Measurements from ENCODE around the gene ADAM19. TPM values are rescaled to one million over a fixed set of nuclear protein-coding genes. Genes with fewer than 3 reads are reported as not detected.
"Not testable (repeated sequence)": the region's sequence is repeated elsewhere in the genome, so short reads cannot be mapped to it uniquely, and the experiment has no call there.

The ADAM19 gene
- total RNA-seq, 1 experiment from 2014 or later: 4.9 TPM

- Histone ChIP-seq H3K4me1 (ENCODE audit: low read length) (peaks cover 9% of the 10 kb centered on the region), H3K79me2 (ENCODE audit: low read length) (no peaks in the 10 kb centered on the region), H4K20me1 (ENCODE audit: insufficient read depth, low read depth, low read length) (no peaks in the 10 kb centered on the region), H3K9me2 (replicated peaks; ENCODE audit: insufficient read depth, low read length) (no peaks in the 10 kb centered on the region), H2AFZ (ENCODE audit: low read length) (no peak overlapping the region), H3K27ac (ENCODE audit: low read length) (no peak overlapping the region), H3K9me3 (ENCODE audit: low read length) (no peaks in the 10 kb centered on the region), H3K27me3 (ENCODE audit: low read length) (no peaks in the 10 kb centered on the region), H3K36me3 (ENCODE audit: insufficient read depth, low read length) (no peaks in the 10 kb centered on the region), H3K9ac (ENCODE audit: low read length) (no peak overlapping the region), H3K4me2 (ENCODE audit: low read depth, low read length, poor library complexity, severe bottlenecking) (no peak overlapping the region), H3K4me3 (ENCODE audit: low read length) (no peak overlapping the region)
- no peak for DNase-seq
These were observed 84.0 kb downstream of the ADAM19 start for GRCh38 chr5:157491471-157491995.

- H3K27me3 ChIP-seq (ENCODE audit: low read length): no peaks in the 10 kb centered on the region
- H2AFZ ChIP-seq (ENCODE audit: low read length): no peak overlapping the region
- H3K9ac ChIP-seq (ENCODE audit: low read length): no peak overlapping the region
- H3K4me2 ChIP-seq (ENCODE audit: low read depth, low read length, poor library complexity, severe bottlenecking): no peak overlapping the region
- H3K27ac ChIP-seq (ENCODE audit: low read length): no peak overlapping the region
- no peaks in the 10 kb centered on the region for H3K9me2 ChIP-seq (replicated peaks; ENCODE audit: insufficient read depth, low read length)
- H3K9me3 ChIP-seq (ENCODE audit: low read length): no peaks in the 10 kb centered on the region
- no peak for DNase-seq
- no peaks in the 10 kb centered on the region for H3K79me2 ChIP-seq (ENCODE audit: low read length)
- no peak overlapping the region for H3K4me3 ChIP-seq (ENCODE audit: low read length)
- H3K36me3 ChIP-seq (ENCODE audit: insufficient read depth, low read length): no peaks in the 10 kb centered on the region
- H4K20me1 ChIP-seq (ENCODE audit: insufficient read depth, low read depth, low read length): no peaks in the 10 kb centered on the region
- peaks cover 30% of the 10 kb centered on the region for H3K4me1 ChIP-seq (ENCODE audit: low read length)
These were observed 88.2 kb downstream of the ADAM19 start for GRCh38 chr5:157487358-157487757.

- no peak overlapping the region for H2AFZ ChIP-seq (ENCODE audit: low read length)
- DNase-seq: no peak
- no peak overlapping the region for H3K27ac ChIP-seq (ENCODE audit: low read length)
- no peak overlapping the region for H3K4me3 ChIP-seq (ENCODE audit: low read length)
- H3K79me2 ChIP-seq (ENCODE audit: low read length): no peaks in the 10 kb centered on the region
- H3K4me2 ChIP-seq (ENCODE audit: low read depth, low read length, poor library complexity, severe bottlenecking): no peak overlapping the region
- no peaks in the 10 kb centered on the region for H3K9me3 ChIP-seq (ENCODE audit: low read length)
- H4K20me1 ChIP-seq (ENCODE audit: insufficient read depth, low read depth, low read length): no peaks in the 10 kb centered on the region
- H3K9ac ChIP-seq (ENCODE audit: low read length): no peak overlapping the region
- H3K27me3 ChIP-seq (ENCODE audit: low read length): no peaks in the 10 kb centered on the region
- no peaks in the 10 kb centered on the region for H3K36me3 ChIP-seq (ENCODE audit: insufficient read depth, low read length)
- peaks cover 30% of the 10 kb centered on the region for H3K4me1 ChIP-seq (ENCODE audit: low read length)
- H3K9me2 ChIP-seq (replicated peaks; ENCODE audit: insufficient read depth, low read length): no peaks in the 10 kb centered on the region
These were observed 88.7 kb downstream of the ADAM19 start for GRCh38 chr5:157486861-157487260.

- no peak overlapping the region for H3K4me2 ChIP-seq (ENCODE audit: low read depth, low read length, poor library complexity, severe bottlenecking)
- H3K4me1 ChIP-seq (ENCODE audit: low read length): peaks cover 30% of the 10 kb centered on the region
- no peaks in the 10 kb centered on the region for H3K79me2 ChIP-seq (ENCODE audit: low read length)
- H3K27ac ChIP-seq (ENCODE audit: low read length): no peak overlapping the region
- H3K9me3 ChIP-seq (ENCODE audit: low read length): no peaks in the 10 kb centered on the region
- no peak overlapping the region for H2AFZ ChIP-seq (ENCODE audit: low read length)
- H3K9ac ChIP-seq (ENCODE audit: low read length): no peak overlapping the region
- H3K36me3 ChIP-seq (ENCODE audit: insufficient read depth, low read length): no peaks in the 10 kb centered on the region
- H3K4me3 ChIP-seq (ENCODE audit: low read length): no peak overlapping the region
- H4K20me1 ChIP-seq (ENCODE audit: insufficient read depth, low read depth, low read length): no peaks in the 10 kb centered on the region
- H3K9me2 ChIP-seq (replicated peaks; ENCODE audit: insufficient read depth, low read length): no peaks in the 10 kb centered on the region
- DNase-seq: no peak
- no peaks in the 10 kb centered on the region for H3K27me3 ChIP-seq (ENCODE audit: low read length)
These were observed 89.3 kb downstream of the ADAM19 start for GRCh38 chr5:157486221-157486681.

- H4K20me1 ChIP-seq (ENCODE audit: insufficient read depth, low read depth, low read length): no peaks in the 10 kb centered on the region
- H3K27ac ChIP-seq (ENCODE audit: low read length): no peak overlapping the region
- no peaks in the 10 kb centered on the region for H3K9me2 ChIP-seq (replicated peaks; ENCODE audit: insufficient read depth, low read length)
- no peak overlapping the region for H3K9ac ChIP-seq (ENCODE audit: low read length)
- no peak overlapping the region for H2AFZ ChIP-seq (ENCODE audit: low read length)
- no peak overlapping the region for H3K4me3 ChIP-seq (ENCODE audit: low read length)
- no peak overlapping the region for H3K4me2 ChIP-seq (ENCODE audit: low read depth, low read length, poor library complexity, severe bottlenecking)
- no peaks in the 10 kb centered on the region for H3K9me3 ChIP-seq (ENCODE audit: low read length)
- no peaks in the 10 kb centered on the region for H3K79me2 ChIP-seq (ENCODE audit: low read length)
- DNase-seq: no peak
- H3K27me3 ChIP-seq (ENCODE audit: low read length): no peaks in the 10 kb centered on the region
- peaks cover 30% of the 10 kb centered on the region for H3K4me1 ChIP-seq (ENCODE audit: low read length)
- no peaks in the 10 kb centered on the region for H3K36me3 ChIP-seq (ENCODE audit: insufficient read depth, low read length)
These were observed 89.8 kb downstream of the ADAM19 start for GRCh38 chr5:157485811-157486210.

- H3K4me2 ChIP-seq (ENCODE audit: low read depth, low read length, poor library complexity, severe bottlenecking): no peak overlapping the region
- no peaks in the 10 kb centered on the region for H3K27me3 ChIP-seq (ENCODE audit: low read length)
- no peaks in the 10 kb centered on the region for H3K36me3 ChIP-seq (ENCODE audit: insufficient read depth, low read length)
- no peak overlapping the region for H3K4me3 ChIP-seq (ENCODE audit: low read length)
- no peak overlapping the region for H3K9ac ChIP-seq (ENCODE audit: low read length)
- peaks cover 30% of the 10 kb centered on the region for H3K4me1 ChIP-seq (ENCODE audit: low read length)
- no peak for DNase-seq
- no peak overlapping the region for H2AFZ ChIP-seq (ENCODE audit: low read length)
- no peaks in the 10 kb centered on the region for H4K20me1 ChIP-seq (ENCODE audit: insufficient read depth, low read depth, low read length)
- H3K9me3 ChIP-seq (ENCODE audit: low read length): no peaks in the 10 kb centered on the region
- H3K27ac ChIP-seq (ENCODE audit: low read length): no peak overlapping the region
- no peaks in the 10 kb centered on the region for H3K79me2 ChIP-seq (ENCODE audit: low read length)
- H3K9me2 ChIP-seq (replicated peaks; ENCODE audit: insufficient read depth, low read length): no peaks in the 10 kb centered on the region
These were observed 90.2 kb downstream of the ADAM19 start for GRCh38 chr5:157485340-157485739.

GRCh38 chr5:157484768-157485167 is 90.8 kb downstream of the ADAM19 start:
- H3K4me1 ChIP-seq (ENCODE audit: low read length): peaks cover 30% of the 10 kb centered on the region
- H3K4me3 ChIP-seq (ENCODE audit: low read length): no peak overlapping the region
- no peaks in the 10 kb centered on the region for H3K9me3 ChIP-seq (ENCODE audit: low read length)
- no peak overlapping the region for H3K4me2 ChIP-seq (ENCODE audit: low read depth, low read length, poor library complexity, severe bottlenecking)
- H3K36me3 ChIP-seq (ENCODE audit: insufficient read depth, low read length): no peaks in the 10 kb centered on the region
- H3K9ac ChIP-seq (ENCODE audit: low read length): no peak overlapping the region
- H3K9me2 ChIP-seq (replicated peaks; ENCODE audit: insufficient read depth, low read length): no peaks in the 10 kb centered on the region
- no peaks in the 10 kb centered on the region for H3K27me3 ChIP-seq (ENCODE audit: low read length)
- H3K27ac ChIP-seq (ENCODE audit: low read length): no peak overlapping the region
- peak; percentile 50 for DNase-seq
- H2AFZ ChIP-seq (ENCODE audit: low read length): no peak overlapping the region
- no peaks in the 10 kb centered on the region for H3K79me2 ChIP-seq (ENCODE audit: low read length)
- H4K20me1 ChIP-seq (ENCODE audit: insufficient read depth, low read depth, low read length): no peaks in the 10 kb centered on the region

GRCh38 chr5:157482702-157483101 is 92.9 kb downstream of the ADAM19 start:
- peaks cover 30% of the 10 kb centered on the region for H3K4me1 ChIP-seq (ENCODE audit: low read length)

GRCh38 chr5:157481666-157482065 is 93.9 kb downstream of the ADAM19 start:
- H3K36me3 ChIP-seq (ENCODE audit: insufficient read depth, low read length): no peaks in the 10 kb centered on the region

More at GRCh38 chr5:157482702-157483101, 92.9 kb downstream of the ADAM19 start:
- H3K79me2 ChIP-seq (ENCODE audit: low read length); H3K27me3 ChIP-seq (ENCODE audit: low read length); H3K9ac ChIP-seq (ENCODE audit: low read length); H3K4me3 ChIP-seq (ENCODE audit: low read length); H3K9me3 ChIP-seq (ENCODE audit: low read length); H3K27ac ChIP-seq (ENCODE audit: low read length); H3K36me3 ChIP-seq (ENCODE audit: insufficient read depth, low read length); H2AFZ ChIP-seq (ENCODE audit: low read length); H4K20me1 ChIP-seq (ENCODE audit: insufficient read depth, low read depth, low read length); H3K9me2 ChIP-seq (replicated peaks; ENCODE audit: insufficient read depth, low read length); DNase-seq; H3K4me2 ChIP-seq (ENCODE audit: low read depth, low read length, poor library complexity, severe bottlenecking): not testable (repeated sequence)

More at GRCh38 chr5:157481666-157482065, 93.9 kb downstream of the ADAM19 start:
- Histone ChIP-seq H3K4me2 (ENCODE audit: low read depth, low read length, poor library complexity, severe bottlenecking) (no peak overlapping the region), H3K9me2 (replicated peaks; ENCODE audit: insufficient read depth, low read length) (no peaks in the 10 kb centered on the region), H3K4me1 (ENCODE audit: low read length) (peaks cover 25% of the 10 kb centered on the region), H3K79me2 (ENCODE audit: low read length) (no peaks in the 10 kb centered on the region), H3K4me3 (ENCODE audit: low read length) (no peak overlapping the region), H3K27ac (ENCODE audit: low read length) (no peak overlapping the region), H3K9ac (ENCODE audit: low read length) (no peak overlapping the region), H3K27me3 (ENCODE audit: low read length) (no peaks in the 10 kb centered on the region), H4K20me1 (ENCODE audit: insufficient read depth, low read depth, low read length) (no peaks in the 10 kb centered on the region), H2AFZ (ENCODE audit: low read length) (no peak overlapping the region), H3K9me3 (ENCODE audit: low read length) (no peaks in the 10 kb centered on the region)
- no peak for DNase-seq

Measured in Karpas-422 (cell line).